Fibroblast of lung (primary cell): ENCODE data around the gene PRR5L. TPM values are rescaled to one million over a fixed set of nuclear protein-coding genes. Genes with fewer than 3 reads are reported as not detected.

Experiments used
- DNase-seq, 2 donors: peaks; one replicate each; pipeline versions ENCODE4 v3.0.0 to v3.0.0-alpha.2; 2010; ENCODE audit warnings: low read depth in 2 of 2
- H2AFZ ChIP-seq: 2 replicates; pipeline ENCODE4 v1.5.1; 2012; ENCODE audit warnings: low read length, control low read depth, inconsistent platforms
- H3K27ac ChIP-seq: 2 replicates; pipeline ENCODE4 v1.5.1; 2011; ENCODE audit warnings: low read length, control low read depth; ENCODE audit not compliant: insufficient read depth
- H3K27me3 ChIP-seq: 2 replicates; pipeline ENCODE4 v1.5.1; 2011; ENCODE audit warnings: mild to moderate bottlenecking, low read length; ENCODE audit not compliant: control insufficient read depth, insufficient read depth
- H3K36me3 ChIP-seq: 2 replicates; pipeline ENCODE4 v1.5.1; 2011; ENCODE audit warnings: low read length; ENCODE audit not compliant: control insufficient read depth, insufficient read depth
- H3K4me1 ChIP-seq: 2 replicates; pipeline ENCODE4 v1.5.1; 2011; ENCODE audit warnings: low read length; ENCODE audit not compliant: control insufficient read depth, insufficient read depth; ENCODE audit errors: extremely low read depth
- H3K4me2 ChIP-seq: 2 replicates; pipeline ENCODE4 v1.5.1; 2011; ENCODE audit warnings: low read length, control low read depth; ENCODE audit not compliant: insufficient read depth; ENCODE audit errors: extremely low read depth
- H3K4me3 ChIP-seq, 4 experiments: fragments of 200-600 bp in 1 of 4; sonication (generic) in 1 of 4; replicated peaks in 1 of 4; 2 replicates each; pipeline ENCODE4 v1.5.1; 2011 to 2016; ENCODE audit warnings: low read length in 4 of 4, low read depth in 3 of 4, mild to moderate bottlenecking in 3 of 4, control low read depth in 2 of 4, inconsistent platforms in 1 of 4, mixed read lengths in 1 of 4; ENCODE audit not compliant: insufficient read depth in 1 of 4; ENCODE audit errors: control extremely low read depth in 1 of 4
- H3K79me2 ChIP-seq: 2 replicates; pipeline ENCODE4 v1.5.1; 2012; ENCODE audit warnings: mild to moderate bottlenecking, low read length, inconsistent platforms; ENCODE audit not compliant: control insufficient read depth, insufficient read depth
- H3K9ac ChIP-seq: 2 replicates; pipeline ENCODE4 v1.5.1; 2011; ENCODE audit warnings: mild to moderate bottlenecking, low read length, control low read depth; ENCODE audit not compliant: insufficient read depth
- H3K9me3 ChIP-seq: 2 replicates; pipeline ENCODE4 v1.5.1; 2012; ENCODE audit warnings: low read depth, low read length; ENCODE audit not compliant: control insufficient read depth, insufficient read depth
- H4K20me1 ChIP-seq: 2 replicates; pipeline ENCODE4 v1.5.1; 2011; ENCODE audit warnings: low read length; ENCODE audit not compliant: control insufficient read depth, insufficient read depth; ENCODE audit errors: extremely low read depth
- CTCF ChIP-seq, 2 donors: IDR thresholded peaks in 1 of 2; conservative IDR thresholded peaks in 1 of 2; 1 replicate in 1 of 2; 2 replicates in 1 of 2; pipeline ENCODE4 v1.5.1; 2011 to 2012; ENCODE audit warnings: low read length in 2 of 2, control low read depth in 1 of 2, inconsistent platforms in 1 of 2, low read depth in 1 of 2, mild to moderate bottlenecking in 1 of 2
- EZH2 ChIP-seq: IDR thresholded peaks from 2 replicates; pipeline ENCODE4 v1.5.1; 2012; ENCODE audit warnings: low read length, control low read depth, mild to moderate bottlenecking; ENCODE audit errors: missing control alignments
- polyA plus RNA-seq, 2 donors: library from polyadenylated mRNA; depleted of rRNA in 1 of 2; stranded (reverse) in 1 of 2; unstranded in 1 of 2; fragments of >200 nt; gene quantifications; 2 replicates each; pipeline ENCODE4 v1.2.1, GENCODE V29; 2011 to 2012; ENCODE audit warnings: missing spikeins in 1 of 2
- total RNA-seq: library from RNA; depleted of rRNA; stranded (reverse); fragments of >200 nt; gene quantifications from 2 replicates; pipeline ENCODE4 v1.2.1, GENCODE V29; 2014

The PRR5L gene
- total and polyA plus RNA-seq, 2 donors (not counting 1 experiment from before 2014, with no cell fraction given): 2.8 to 6.3 TPM

- Histone ChIP-seq H4K20me1 (no peaks in the 10 kb centered on the region), H3K36me3 (no peaks in the 10 kb centered on the region), H3K4me1 (no peaks in the 10 kb centered on the region), H3K9ac (no peak overlapping the region), H3K9me3 (no peaks in the 10 kb centered on the region), H3K4me2 (no peak overlapping the region), H3K27me3 (peaks cover 3% of the 10 kb centered on the region), H3K27ac (no peak overlapping the region), H3K4me3 (no peak overlapping the region), H3K79me2 (no peaks in the 10 kb centered on the region), H2AFZ (no peak overlapping the region)
- TF ChIP-seq CTCF (conservative IDR thresholded peaks at IDR 0.05 in 1 of 2, IDR thresholded peaks at IDR 0.05 in 1 of 2; ENCODE audit: low read depth in 1 of 2, low read length in 2 of 2): no peak
- no peak for TF ChIP-seq EZH2
- DNase-seq: no peak
Observed at GRCh38 chr11:36395978-36396736, 100.1 kb downstream of the PRR5L start.

- Histone ChIP-seq H3K9ac (no peak overlapping the region), H3K27me3 (peaks cover 3% of the 10 kb centered on the region)
Observed at GRCh38 chr11:36398231-36398953, 102.3 kb downstream of the PRR5L start.

More at GRCh38 chr11:36398231-36398953, 102.3 kb downstream of the PRR5L start:
- no peak overlapping the region for H3K4me2 ChIP-seq
- TF ChIP-seq CTCF (conservative IDR thresholded peaks at IDR 0.05 in 1 of 2, IDR thresholded peaks at IDR 0.05 in 1 of 2; ENCODE audit: low read depth in 1 of 2, low read length in 2 of 2) (no peak), EZH2 (no peak)
- peak in 1 of 2 donors; percentile 57 for DNase-seq
- H3K27ac ChIP-seq: no peak overlapping the region
- H3K36me3 ChIP-seq: no peaks in the 10 kb centered on the region
- H3K79me2 ChIP-seq: no peaks in the 10 kb centered on the region
- H3K4me3 ChIP-seq: no peak overlapping the region
- no peak overlapping the region for H2AFZ ChIP-seq
- H4K20me1 ChIP-seq: no peaks in the 10 kb centered on the region
- H3K9me3 ChIP-seq: no peaks in the 10 kb centered on the region
- no peaks in the 10 kb centered on the region for H3K4me1 ChIP-seq
